Prostate gland (tissue), 2 donors: ENCODE data around the gene IRGQ.

ENCODE experiments used
- POLR2A ChIP-seq: fragments of 450-650 bp; IDR thresholded peaks from one replicate; pipeline ENCODE4 v1.6.1; 2016; ENCODE audit warnings: antibody characterized with exemption, mild to moderate bottlenecking
- POLR2AphosphoS5 ChIP-seq: sonication (generic); formaldehyde crosslinking; IDR thresholded peaks from one replicate; pipeline ENCODE4 v1.6.1; 2017; ENCODE audit warnings: antibody characterized with exemption
- TF ChIP-seq, protein P1 (sequence below), 4 experiments: fragments of 200-600 bp in 2 of 4; fragments of 450-650 bp in 2 of 4; sonication (generic) in 2 of 4; IDR thresholded peaks; 1 replicate in 3 of 4; 2 replicates in 1 of 4; pipeline ENCODE4 v1.5.1; 2016 to 2019; ENCODE audit warnings: antibody characterized with exemption in 4 of 4, mild to moderate bottlenecking in 2 of 4, moderate library complexity in 2 of 4

DNA sequence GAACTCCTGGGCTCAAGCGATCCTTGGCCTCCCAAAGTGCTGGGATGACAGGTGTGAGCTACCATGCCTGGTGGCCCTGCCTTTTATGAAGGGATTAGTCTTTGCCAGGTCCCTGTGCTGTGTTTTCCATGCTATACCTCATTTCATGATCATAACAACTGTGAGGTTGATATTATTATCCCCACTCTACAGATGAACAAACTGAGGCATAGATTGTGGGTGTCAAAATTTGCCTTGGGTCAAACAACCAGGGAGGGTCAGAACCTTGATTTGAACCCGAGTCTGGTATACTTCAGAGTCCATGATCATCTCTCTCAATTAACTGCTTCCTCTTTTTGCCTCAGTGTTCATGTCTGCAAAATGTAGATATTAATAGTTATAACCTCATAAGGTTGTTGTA is 13.4 kb downstream of the IRGQ start:
- no peak for TF ChIP-seq POLR2A
- no peak for TF ChIP-seq POLR2AphosphoS5
- TF ChIP-seq, protein P1, sequence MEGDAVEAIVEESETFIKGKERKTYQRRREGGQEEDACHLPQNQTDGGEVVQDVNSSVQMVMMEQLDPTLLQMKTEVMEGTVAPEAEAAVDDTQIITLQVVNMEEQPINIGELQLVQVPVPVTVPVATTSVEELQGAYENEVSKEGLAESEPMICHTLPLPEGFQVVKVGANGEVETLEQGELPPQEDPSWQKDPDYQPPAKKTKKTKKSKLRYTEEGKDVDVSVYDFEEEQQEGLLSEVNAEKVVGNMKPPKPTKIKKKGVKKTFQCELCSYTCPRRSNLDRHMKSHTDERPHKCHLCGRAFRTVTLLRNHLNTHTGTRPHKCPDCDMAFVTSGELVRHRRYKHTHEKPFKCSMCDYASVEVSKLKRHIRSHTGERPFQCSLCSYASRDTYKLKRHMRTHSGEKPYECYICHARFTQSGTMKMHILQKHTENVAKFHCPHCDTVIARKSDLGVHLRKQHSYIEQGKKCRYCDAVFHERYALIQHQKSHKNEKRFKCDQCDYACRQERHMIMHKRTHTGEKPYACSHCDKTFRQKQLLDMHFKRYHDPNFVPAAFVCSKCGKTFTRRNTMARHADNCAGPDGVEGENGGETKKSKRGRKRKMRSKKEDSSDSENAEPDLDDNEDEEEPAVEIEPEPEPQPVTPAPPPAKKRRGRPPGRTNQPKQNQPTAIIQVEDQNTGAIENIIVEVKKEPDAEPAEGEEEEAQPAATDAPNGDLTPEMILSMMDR (IDR thresholded peaks at IDR 0.05): no peak
